ENCODE results near the gene ODAM.
"Not testable (repeated sequence)": the region's sequence is repeated elsewhere in the genome, so short reads cannot be mapped to it uniquely, and the experiment has no call there.

Gene ODAM

GRCh38 chr4:70225824-70226223, 30.3 kb downstream of the ODAM start, which contains the start of gene FDCSP:
Gene FDCSP (plus strand): TSS chr4:70226124. CDS start chr4:70231195, 5,071 bp downstream.
- DNase-seq = no peak

GRCh38 chr4:70236125-70236524, 40.6 kb downstream of the ODAM start:
- DNase-seq = no peak

- DNase-seq = no peak
Observed at GRCh38 chr4:70239131-70239883, 43.8 kb downstream of the ODAM start.

- DNase-seq = no peak
Observed at GRCh38 chr4:70239884-70240591, 44.5 kb downstream of the ODAM start.

GRCh38 chr4:70242297-70242696, 46.8 kb downstream of the ODAM start, which contains the start of gene CSN3:
Gene CSN3 (plus strand): TSS chr4:70242597. CDS start chr4:70244820, 2,223 bp downstream.
- DNase-seq = not testable (repeated sequence)

- DNase-seq = no peak
Observed at GRCh38 chr4:70243091-70243490, 47.6 kb downstream of the ODAM start.

- no peak for DNase-seq
Observed at GRCh38 chr4:70251250-70251944, 55.9 kb downstream of the ODAM start.

GRCh38 chr4:70251945-70252277, 56.4 kb downstream of the ODAM start:
- DNase-seq = no peak
